ENCODE measurements around the gene DUSP23. TPM values are rescaled to one million over a fixed set of nuclear protein-coding genes. Genes with fewer than 3 reads are reported as not detected.

The DUSP23 gene
- total and polyA plus RNA-seq, 2 donors (not counting 3 experiments of a cell fraction or from before 2014, with no cell fraction given): 82.5 to 197 TPM

GRCh38 chr1:159795534-159795933 is 14.8 kb downstream of the DUSP23 start:
- Histone ChIP-seq H3K4me1 (ENCODE audit: control insufficient read depth, extremely low read depth, insufficient read depth, low read length) (peaks cover 4% of the 10 kb centered on the region), H3K36me3 (ENCODE audit: control insufficient read depth in 2 of 2, extremely low read depth in 1 of 2, insufficient read depth in 2 of 2, low read length in 2 of 2) (no peaks in the 10 kb centered on the region), H3K4me2 (ENCODE audit: insufficient read depth, low read length) (no peak overlapping the region), H3K4me3 (replicated peaks in 1 of 3; ENCODE audit: insufficient read depth in 1 of 3, low read depth in 1 of 3, low read length in 3 of 3) (no peak overlapping the region), H3K9ac (replicated peaks; ENCODE audit: extremely low read depth, insufficient read depth, low read length) (no peak overlapping the region), H3K9me1 (replicated peaks; ENCODE audit: control insufficient read depth, extremely low read depth, insufficient read depth, low read length) (no peaks in the 10 kb centered on the region), H3K27me3 (ENCODE audit: control insufficient read depth in 2 of 2, insufficient read depth in 2 of 2, low read length in 2 of 2) (no peaks in the 10 kb centered on the region), H4K20me1 (replicated peaks; ENCODE audit: control insufficient read depth, extremely low read depth, insufficient read depth, low read length) (no peaks in the 10 kb centered on the region), H2AFZ (ENCODE audit: low read depth, low read length) (no peak overlapping the region), H3K9me3 (replicated peaks; ENCODE audit: control insufficient read depth, insufficient read depth, low read length) (no peaks in the 10 kb centered on the region), H3K79me2 (ENCODE audit: control insufficient read depth, insufficient read depth, low read length) (no peaks in the 10 kb centered on the region), H3K27ac (ENCODE audit: insufficient read depth, low read depth, low read length) (no peak overlapping the region)
- BruUV-seq (replicated peaks): no TSS peak
- ChIA-PET CTCF (interaction anchor here (11.5 kb wide), 1 partner anchor 97 kb away, joined by 623 read pairs; no protein-coding TSS in a partner anchor), POLR2A (no interaction called here)
- dilution Hi-C loops (cut with MboI; ENCODE audit: extremely low pct_ligation_motif_present, low sequenced_read_pairs) (loop anchor here (5.0 to 25.0 kb wide), 2 partner anchors 97 to 308 kb away; no protein-coding TSS in a partner anchor), intact Hi-C loops (cut with micrococcal nuclease) (no loop called here)
- FAIRE-seq: no peak
- no peak for DNase-seq (ENCODE audit: low read depth, low spot score)
- no peak for TF ChIP-seq POLR2AphosphoS5 (IDR thresholded peaks at IDR 0.05; ENCODE audit: insufficient read depth, low read depth, low read length)
- TF ChIP-seq, protein P1, sequence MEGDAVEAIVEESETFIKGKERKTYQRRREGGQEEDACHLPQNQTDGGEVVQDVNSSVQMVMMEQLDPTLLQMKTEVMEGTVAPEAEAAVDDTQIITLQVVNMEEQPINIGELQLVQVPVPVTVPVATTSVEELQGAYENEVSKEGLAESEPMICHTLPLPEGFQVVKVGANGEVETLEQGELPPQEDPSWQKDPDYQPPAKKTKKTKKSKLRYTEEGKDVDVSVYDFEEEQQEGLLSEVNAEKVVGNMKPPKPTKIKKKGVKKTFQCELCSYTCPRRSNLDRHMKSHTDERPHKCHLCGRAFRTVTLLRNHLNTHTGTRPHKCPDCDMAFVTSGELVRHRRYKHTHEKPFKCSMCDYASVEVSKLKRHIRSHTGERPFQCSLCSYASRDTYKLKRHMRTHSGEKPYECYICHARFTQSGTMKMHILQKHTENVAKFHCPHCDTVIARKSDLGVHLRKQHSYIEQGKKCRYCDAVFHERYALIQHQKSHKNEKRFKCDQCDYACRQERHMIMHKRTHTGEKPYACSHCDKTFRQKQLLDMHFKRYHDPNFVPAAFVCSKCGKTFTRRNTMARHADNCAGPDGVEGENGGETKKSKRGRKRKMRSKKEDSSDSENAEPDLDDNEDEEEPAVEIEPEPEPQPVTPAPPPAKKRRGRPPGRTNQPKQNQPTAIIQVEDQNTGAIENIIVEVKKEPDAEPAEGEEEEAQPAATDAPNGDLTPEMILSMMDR (IDR thresholded peaks at IDR 0.05; ENCODE audit: extremely low read depth in 1 of 2, insufficient read depth in 1 of 2, low read depth in 1 of 2, low read length in 2 of 2): no peak
- TF ChIP-seq MYC (IDR thresholded peaks at IDR 0.05; ENCODE audit: low read depth, low read length): no peak
- no peak for TF ChIP-seq JUN (IDR thresholded peaks at IDR 0.05; ENCODE audit: borderline replicate concordance, insufficient read depth, insufficient read length, low read depth)
- TF ChIP-seq MAX (IDR thresholded peaks at IDR 0.05; ENCODE audit: insufficient read depth, insufficient read length): no peak
- no peak for TF ChIP-seq EZH2 (IDR thresholded peaks at IDR 0.05; ENCODE audit: borderline replicate concordance, low read depth, low read length, severe bottlenecking)
- no peak for TF ChIP-seq GATA2 (IDR thresholded peaks at IDR 0.05; ENCODE audit: insufficient read depth, insufficient read length, low read depth, low read length)
- TF ChIP-seq FOS (IDR thresholded peaks at IDR 0.05; ENCODE audit: borderline replicate concordance, insufficient read depth, low read length): no peak
- TF ChIP-seq POLR2A (IDR thresholded peaks at IDR 0.05; ENCODE audit: low read depth, low read length): no peak
